ENCODE results near the gene FAM9C. TPM values are rescaled to one million over a fixed set of nuclear protein-coding genes. Genes with fewer than 3 reads are reported as not detected.

The FAM9C gene
- total and polyA plus RNA-seq, 2 donors (not counting 1 experiment from before 2014, with no cell fraction given): not detected

DNA sequence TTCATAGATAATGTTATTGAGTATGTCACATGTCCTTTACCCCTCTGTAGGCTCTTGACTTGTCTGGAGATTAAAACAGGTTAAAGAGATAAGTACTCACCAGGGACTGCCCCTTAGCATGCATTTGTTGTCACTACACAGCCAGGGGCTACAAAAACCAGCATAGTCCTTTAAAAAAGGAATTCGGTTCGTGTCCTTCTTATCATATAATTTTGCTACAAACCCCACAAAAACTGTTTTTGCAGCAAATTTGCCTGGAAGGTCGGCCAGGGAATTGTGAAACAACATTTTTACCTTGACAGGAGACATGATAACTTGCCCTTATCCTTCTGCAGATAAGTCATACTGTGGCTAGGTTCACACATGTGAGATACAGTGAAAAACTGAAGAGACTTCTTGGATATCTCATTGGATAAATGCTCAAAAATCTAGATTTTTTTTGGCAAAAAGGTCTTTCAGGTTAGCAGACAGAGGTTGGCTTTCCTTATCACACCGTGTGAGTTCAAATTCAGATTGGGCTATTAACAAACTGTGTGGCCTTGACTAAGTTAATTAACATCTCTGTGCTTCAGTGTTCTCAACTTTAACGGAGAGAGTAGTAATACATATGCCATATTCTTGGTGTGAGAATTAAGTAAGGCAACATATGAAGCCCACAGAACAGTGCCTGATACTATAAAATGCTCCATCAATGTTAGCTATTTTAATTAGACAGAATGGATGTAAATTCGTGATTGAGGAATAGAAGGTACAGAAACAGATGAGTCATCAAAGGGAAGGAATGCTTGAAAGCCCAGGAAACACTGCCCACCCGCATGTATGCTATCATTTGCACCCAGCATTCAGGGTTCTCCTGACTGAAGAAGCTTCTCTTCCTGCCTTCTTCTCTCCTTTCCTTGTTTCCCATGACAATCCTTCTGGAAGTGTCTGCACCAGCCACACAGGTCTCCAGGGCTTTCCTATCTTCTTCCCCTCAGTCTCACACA, 30.0 kb downstream of the FAM9C start:
- intact Hi-C loops (cut with micrococcal nuclease): loop anchor here (5.0 kb wide), 1 partner anchor 38 kb away; no protein-coding TSS in a partner anchor
- ChIA-PET POLR2A (interaction anchor here (0.7 to 1.8 kb wide), 5 partner anchors 37 to 78 kb away, joined by 3 to 8 read pairs (median 6); partner anchors contain the start of gene TMSB4X), CTCF (interaction anchor here (0.8 to 2.1 kb wide), 8 partner anchors 8 to 78 kb away, joined by 3 to 8 read pairs (median 4); no protein-coding TSS in a partner anchor)
- H3K36me3 ChIP-seq (replicated peaks in 1 of 2; ENCODE audit: control extremely low read depth in 1 of 2, control insufficient read depth in 1 of 2, extremely low read depth in 1 of 2, insufficient read depth in 2 of 2, low read length in 1 of 2): no peaks in the 10 kb centered on the region
- DNase-seq: no peak
- H3K9me3 Mint-ChIP-seq (ENCODE audit: insufficient read depth): no peaks in the 10 kb centered on the region
- H3K4me1 ChIP-seq (ENCODE audit: control insufficient read depth in 2 of 2, insufficient read depth in 2 of 2, low read length in 2 of 2): peaks cover 47 to 56% of the 10 kb centered on the region in 2 donors
- peak overlapping the region; percentile 42 for H3K4me3 Mint-ChIP-seq
- peaks cover 0 to 5% (median 0%) of the 10 kb centered on the region in 4 experiments for H3K27me3 ChIP-seq (replicated peaks in 1 of 4; ENCODE audit: control extremely low read depth in 1 of 4, control insufficient read depth in 3 of 4, insufficient read depth in 4 of 4, low read length in 3 of 4)
- peak overlapping the region; percentile 82 for H3K27ac Mint-ChIP-seq
- peak overlapping the region in 1 of 5 experiments; percentile 42 for H3K4me3 ChIP-seq (ENCODE audit: control extremely low read depth in 1 of 5, extremely low read depth in 1 of 5, insufficient read depth in 1 of 5, low read depth in 2 of 5, low read length in 4 of 5)
- no peak for TF ChIP-seq EZH2 (IDR thresholded peaks at IDR 0.05; ENCODE audit: borderline replicate concordance, insufficient read depth, low read depth, low read length, poor library complexity, severe bottlenecking)
- TF ChIP-seq, protein P1, sequence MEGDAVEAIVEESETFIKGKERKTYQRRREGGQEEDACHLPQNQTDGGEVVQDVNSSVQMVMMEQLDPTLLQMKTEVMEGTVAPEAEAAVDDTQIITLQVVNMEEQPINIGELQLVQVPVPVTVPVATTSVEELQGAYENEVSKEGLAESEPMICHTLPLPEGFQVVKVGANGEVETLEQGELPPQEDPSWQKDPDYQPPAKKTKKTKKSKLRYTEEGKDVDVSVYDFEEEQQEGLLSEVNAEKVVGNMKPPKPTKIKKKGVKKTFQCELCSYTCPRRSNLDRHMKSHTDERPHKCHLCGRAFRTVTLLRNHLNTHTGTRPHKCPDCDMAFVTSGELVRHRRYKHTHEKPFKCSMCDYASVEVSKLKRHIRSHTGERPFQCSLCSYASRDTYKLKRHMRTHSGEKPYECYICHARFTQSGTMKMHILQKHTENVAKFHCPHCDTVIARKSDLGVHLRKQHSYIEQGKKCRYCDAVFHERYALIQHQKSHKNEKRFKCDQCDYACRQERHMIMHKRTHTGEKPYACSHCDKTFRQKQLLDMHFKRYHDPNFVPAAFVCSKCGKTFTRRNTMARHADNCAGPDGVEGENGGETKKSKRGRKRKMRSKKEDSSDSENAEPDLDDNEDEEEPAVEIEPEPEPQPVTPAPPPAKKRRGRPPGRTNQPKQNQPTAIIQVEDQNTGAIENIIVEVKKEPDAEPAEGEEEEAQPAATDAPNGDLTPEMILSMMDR (IDR thresholded peaks at IDR 0.05): no peak
- peaks cover 57% of the 10 kb centered on the region for H3K4me1 Mint-ChIP-seq
- H2AFZ ChIP-seq (ENCODE audit: insufficient read depth, low read depth, low read length, poor library complexity, severe bottlenecking): no peak overlapping the region
- peak overlapping the region; percentile 20 for H3K9ac ChIP-seq (ENCODE audit: low read length)
- no peak for ATAC-seq (ENCODE audit: low read depth)
- H3K79me2 ChIP-seq (ENCODE audit: control insufficient read depth, insufficient read depth, low read length): peaks cover 11% of the 10 kb centered on the region
- peak overlapping the region; percentile 39 for H3K4me2 ChIP-seq (replicated peaks; ENCODE audit: low read depth, low read length, poor library complexity, severe bottlenecking)
- no peaks in the 10 kb centered on the region for H3K9me3 ChIP-seq (ENCODE audit: control extremely low read depth in 1 of 3, control insufficient read depth in 2 of 3, insufficient read depth in 1 of 3, low read length in 2 of 3)
- peak overlapping the region; percentile 61 to 68 for H3K27ac ChIP-seq (ENCODE audit: low read length in 2 of 2)
- no peaks in the 10 kb centered on the region for H4K20me1 ChIP-seq (ENCODE audit: control insufficient read depth, insufficient read depth, low read length, poor library complexity, severe bottlenecking)
- WGBS (ENCODE audit: insufficient coverage): no CpG with 5 or more reads among the region's 7 CpGs
- no peaks in the 10 kb centered on the region for H3K27me3 Mint-ChIP-seq

Measured in B cell (primary cell).